Testis (tissue), 3 donors: ENCODE data around the gene CHRNB4. TPM values are rescaled to one million over a fixed set of nuclear protein-coding genes. Genes with fewer than 3 reads are reported as not detected.

Experiments used
- DNase-seq: peaks from one replicate; pipeline ENCODE4 v3.0.0-alpha.2; 2019
- H3K27ac ChIP-seq, 2 donors: fragments of 200-600 bp; sonication (generic); one replicate each; pipeline ENCODE4 v1.5.1; 2019
- H3K27me3 ChIP-seq: fragments of 200-600 bp; sonication (generic); one replicate; pipeline ENCODE4 v1.5.1; 2019
- H3K36me3 ChIP-seq: fragments of 200-600 bp; sonication (generic); one replicate; pipeline ENCODE4 v1.5.1; 2017; ENCODE audit warnings: low read depth; ENCODE audit errors: missing control alignments
- H3K4me1 ChIP-seq: fragments of 200-600 bp; sonication (generic); one replicate; pipeline ENCODE4 v1.5.1; 2019
- H3K4me3 ChIP-seq, 2 donors: fragments of 200-600 bp; sonication (generic); one replicate each; pipeline ENCODE4 v1.5.1; 2017 to 2019
- H3K9me3 ChIP-seq: fragments of 200-600 bp; sonication (generic); one replicate; pipeline ENCODE4 v1.5.1; 2017
- CTCF ChIP-seq, 3 experiments: fragments of 450-650 bp in 2 of 3; fragments of 200-600 bp in 1 of 3; sonication (generic) in 1 of 3; IDR thresholded peaks; one replicate each; pipeline ENCODE4 v1.5.1; 2016 to 2019; ENCODE audit warnings: antibody characterized with exemption in 3 of 3, mild to moderate bottlenecking in 2 of 3, moderate library complexity in 1 of 3
- POLR2A ChIP-seq: fragments of 450-650 bp; IDR thresholded peaks from one replicate; pipeline ENCODE4 v1.6.1; 2017; ENCODE audit warnings: antibody characterized with exemption, mild to moderate bottlenecking, moderate library complexity
- WGBS, 2 donors: methylation state at CpG; one replicate each; pipeline ENCODE4 v1.1.5; 2018; 5-methylcytosine and 5-hydroxymethylcytosine counted together
- intact Hi-C: fragments of 100-400 bp; cut with DNase I; formaldehyde crosslinking; loops from one replicate; pipeline ENCODE4 v1.15.1; 2023; ENCODE audit warnings: low total_unique reads
- polyA plus RNA-seq: library from polyadenylated mRNA; stranded (reverse); fragments of 350-450 nt; fragmentation: Illumina TruSeq; extraction: RNeasy Lipid Tissue Mini Kit (QIAGEN cat#74804); gene quantifications from one replicate; pipeline ENCODE4 v1.2.3, GENCODE V29; 2014; ENCODE audit warnings: low read depth, low replicate concordance; ENCODE audit not compliant: insufficient read depth
- total RNA-seq, 2 donors: library from RNA; depleted of rRNA; stranded (reverse); fragments of >200 nt; gene quantifications; one replicate each; pipeline ENCODE4 v1.2.3, GENCODE V29; 2016

Gene CHRNB4
- total and polyA plus RNA-seq, 3 donors from 2014 or later = 7.4 to 13.1 (median 8.0) TPM

- Histone ChIP-seq H3K36me3 (no peaks in the 10 kb centered on the region), H3K27ac (no peak overlapping the region), H3K27me3 (no peaks in the 10 kb centered on the region), H3K9me3 (no peaks in the 10 kb centered on the region), H3K4me3 (no peak overlapping the region), H3K4me1 (peaks cover 20% of the 10 kb centered on the region)
- TF ChIP-seq CTCF (IDR thresholded peaks at IDR 0.05) (no peak), POLR2A (no peak)
- intact Hi-C loops = no loop called here
- DNase-seq = no peak
- 92 to 100% methylated on average over 2 to 3 of the region's 3 CpGs for WGBS, 2 donors
These were observed 33.0 kb upstream of the CHRNB4 start for GRCh38 chr15:78673917-78674444.

- Histone ChIP-seq H3K4me3 (no peak overlapping the region), H3K27me3 (no peaks in the 10 kb centered on the region), H3K9me3 (no peaks in the 10 kb centered on the region), H3K27ac (no peak overlapping the region), H3K4me1 (peaks cover 20% of the 10 kb centered on the region), H3K36me3 (no peaks in the 10 kb centered on the region)
- WGBS, 2 donors = 51 to 59% methylated on average over 4 of the region's 4 CpGs
- DNase-seq = no peak
- intact Hi-C loops = no loop called here
- TF ChIP-seq CTCF (IDR thresholded peaks at IDR 0.05) (no peak), POLR2A (no peak)
These were observed 32.5 kb upstream of the CHRNB4 start for GRCh38 chr15:78673476-78673875.

- Histone ChIP-seq H3K36me3 (no peaks in the 10 kb centered on the region), H3K9me3 (no peaks in the 10 kb centered on the region), H3K4me1 (peaks cover 20% of the 10 kb centered on the region), H3K27me3 (no peaks in the 10 kb centered on the region), H3K27ac (no peak overlapping the region), H3K4me3 (no peak overlapping the region)
- WGBS, 2 donors = 70 to 76% methylated on average over 9 of the region's 9 CpGs
- TF ChIP-seq POLR2A (no peak), CTCF (IDR thresholded peaks at IDR 0.05) (no peak)
- intact Hi-C loops = no loop called here
- DNase-seq = no peak
These were observed 31.4 kb upstream of the CHRNB4 start for GRCh38 chr15:78672285-78673014.

- no peak overlapping the region for H3K27ac ChIP-seq
- TF ChIP-seq POLR2A (no peak), CTCF (IDR thresholded peaks at IDR 0.05) (no peak)
- H3K36me3 ChIP-seq = no peaks in the 10 kb centered on the region
- no peaks in the 10 kb centered on the region for H3K27me3 ChIP-seq
- no peak for DNase-seq
- no peaks in the 10 kb centered on the region for H3K9me3 ChIP-seq
- no peak overlapping the region for H3K4me3 ChIP-seq
- intact Hi-C loops = no loop called here
- H3K4me1 ChIP-seq = peaks cover 20% of the 10 kb centered on the region
- WGBS, 2 donors = 46 to 54% methylated on average over 6 of the region's 6 CpGs
These were observed 30.7 kb upstream of the CHRNB4 start for GRCh38 chr15:78671626-78672211.
